Gastroesophageal sphincter (tissue), 4 donors: ENCODE data around the gene POU1F1. TPM values are rescaled to one million over a fixed set of nuclear protein-coding genes. Genes with fewer than 3 reads are reported as not detected.
A peak's percentile ranks its signal among the peaks of the same experiment; 100 is the strongest.

Experiments
- ATAC-seq: fragments of 150-250 bp; one replicate; pipeline ENCODE4 v1.9.1; 2016; ENCODE audit warnings: mild to moderate bottlenecking, moderate library complexity
- H3K27ac ChIP-seq, 4 donors: fragments of 200-600 bp; sonication (generic) in 3 of 4; 1 replicate in 3 of 4; 2 replicates in 1 of 4; pipeline ENCODE4 v1.5.1; 2016 to 2019
- H3K27me3 ChIP-seq: fragments of 200-600 bp; sonication (generic); one replicate; pipeline ENCODE4 v1.5.1; 2019
- H3K36me3 ChIP-seq, 2 donors: fragments of 200-600 bp; sonication (generic); one replicate each; pipeline ENCODE4 v1.5.1; 2019; ENCODE audit warnings: control low read depth in 1 of 2
- H3K4me1 ChIP-seq, 3 donors: fragments of 200-600 bp; sonication (generic); 1 replicate in 2 of 3; 2 replicates in 1 of 3; pipeline ENCODE4 v1.5.1; 2016 to 2019; ENCODE audit warnings: control low read depth in 2 of 3
- H3K4me3 ChIP-seq, 2 donors: fragments of 200-600 bp; sonication (generic); one replicate each; pipeline ENCODE4 v1.5.1; 2019; ENCODE audit warnings: mild to moderate bottlenecking in 1 of 2, moderate library complexity in 1 of 2
- H3K9me3 ChIP-seq, 3 donors: fragments of 200-600 bp; sonication (generic); one replicate each; pipeline ENCODE4 v1.5.1; 2017 to 2019; ENCODE audit warnings: control low read depth in 2 of 3
- EP300 ChIP-seq: sonication (generic); formaldehyde crosslinking; IDR thresholded peaks from one replicate; pipeline ENCODE4 v1.6.1; 2017; ENCODE audit warnings: antibody characterized with exemption, mild to moderate bottlenecking
- POLR2A ChIP-seq, 2 donors: fragments of 450-650 bp; IDR thresholded peaks; one replicate each; pipeline ENCODE4 v1.6.1; 2017; ENCODE audit warnings: antibody characterized with exemption in 2 of 2, mild to moderate bottlenecking in 2 of 2, moderate library complexity in 1 of 2
- POLR2AphosphoS5 ChIP-seq: sonication (generic); formaldehyde crosslinking; IDR thresholded peaks from one replicate; pipeline ENCODE4 v1.6.1; 2017; ENCODE audit warnings: antibody characterized with exemption
- WGBS, 2 donors: methylation state at CpG; one replicate each; pipeline ENCODE4 v1.1.5; 2018; ENCODE audit warnings: low coverage in 1 of 2; 5-methylcytosine and 5-hydroxymethylcytosine counted together
- total RNA-seq, 4 donors: library from RNA; depleted of rRNA; stranded (reverse); fragments of >200 nt; gene quantifications; one replicate each; pipeline ENCODE4 v1.1.0, GENCODE V29; 2016
- TF ChIP-seq, protein P1 (sequence below), 4 experiments: fragments of 200-600 bp in 2 of 4; fragments of 450-650 bp in 2 of 4; sonication (generic) in 1 of 4; IDR thresholded peaks; one replicate each; pipeline ENCODE4 v1.5.1; 2017 to 2019; ENCODE audit warnings: antibody characterized with exemption in 4 of 4, mild to moderate bottlenecking in 2 of 4, moderate library complexity in 2 of 4

POU1F1 gene
- total RNA-seq, 4 donors from 2014 or later, result not detected

DNA sequence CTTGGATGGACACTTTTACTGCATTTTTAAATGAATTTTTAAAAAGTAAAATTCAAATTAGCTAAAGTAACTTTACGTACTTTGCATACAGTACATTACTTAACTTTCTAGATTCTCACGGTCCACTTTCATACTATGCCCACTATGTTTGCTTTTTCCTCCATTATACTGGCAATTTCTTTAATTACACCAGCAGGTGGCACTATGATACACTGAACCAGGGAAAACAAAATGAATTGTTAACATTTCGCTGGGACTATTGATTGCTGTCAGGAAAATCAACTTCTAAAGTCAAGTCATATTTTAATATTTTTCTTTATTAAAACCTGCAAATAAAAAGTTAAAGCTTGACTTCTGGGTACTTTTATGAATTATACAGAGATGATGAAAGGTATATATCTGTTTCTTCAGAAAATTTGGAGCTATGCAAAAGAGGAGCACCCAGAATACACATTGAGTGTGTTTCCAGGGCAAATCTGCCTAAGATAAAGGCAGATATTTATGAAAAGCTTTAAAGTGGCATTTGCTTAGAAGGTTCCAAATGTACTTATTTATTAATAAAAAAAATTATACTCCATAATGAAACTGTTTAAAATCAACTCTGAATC, 21.8 kb upstream of the POU1F1 start:
- H3K9me3 ChIP-seq, result no peaks in the 10 kb centered on the region
- ATAC-seq, result no peak
- H3K27ac ChIP-seq, result no peak overlapping the region
- no peaks in the 10 kb centered on the region for H3K4me1 ChIP-seq
- TF ChIP-seq EP300 (no peak), POLR2AphosphoS5 (no peak)
- TF ChIP-seq, protein P1, sequence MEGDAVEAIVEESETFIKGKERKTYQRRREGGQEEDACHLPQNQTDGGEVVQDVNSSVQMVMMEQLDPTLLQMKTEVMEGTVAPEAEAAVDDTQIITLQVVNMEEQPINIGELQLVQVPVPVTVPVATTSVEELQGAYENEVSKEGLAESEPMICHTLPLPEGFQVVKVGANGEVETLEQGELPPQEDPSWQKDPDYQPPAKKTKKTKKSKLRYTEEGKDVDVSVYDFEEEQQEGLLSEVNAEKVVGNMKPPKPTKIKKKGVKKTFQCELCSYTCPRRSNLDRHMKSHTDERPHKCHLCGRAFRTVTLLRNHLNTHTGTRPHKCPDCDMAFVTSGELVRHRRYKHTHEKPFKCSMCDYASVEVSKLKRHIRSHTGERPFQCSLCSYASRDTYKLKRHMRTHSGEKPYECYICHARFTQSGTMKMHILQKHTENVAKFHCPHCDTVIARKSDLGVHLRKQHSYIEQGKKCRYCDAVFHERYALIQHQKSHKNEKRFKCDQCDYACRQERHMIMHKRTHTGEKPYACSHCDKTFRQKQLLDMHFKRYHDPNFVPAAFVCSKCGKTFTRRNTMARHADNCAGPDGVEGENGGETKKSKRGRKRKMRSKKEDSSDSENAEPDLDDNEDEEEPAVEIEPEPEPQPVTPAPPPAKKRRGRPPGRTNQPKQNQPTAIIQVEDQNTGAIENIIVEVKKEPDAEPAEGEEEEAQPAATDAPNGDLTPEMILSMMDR (IDR thresholded peaks at IDR 0.05), result peak; percentile 18 to 61 (median 43)
- 10 to 15% methylated on average over 3 of the region's 3 CpGs for WGBS, 2 donors
- no peaks in the 10 kb centered on the region for H3K36me3 ChIP-seq
- no peak overlapping the region for H3K4me3 ChIP-seq
- no peaks in the 10 kb centered on the region for H3K27me3 ChIP-seq

DNA sequence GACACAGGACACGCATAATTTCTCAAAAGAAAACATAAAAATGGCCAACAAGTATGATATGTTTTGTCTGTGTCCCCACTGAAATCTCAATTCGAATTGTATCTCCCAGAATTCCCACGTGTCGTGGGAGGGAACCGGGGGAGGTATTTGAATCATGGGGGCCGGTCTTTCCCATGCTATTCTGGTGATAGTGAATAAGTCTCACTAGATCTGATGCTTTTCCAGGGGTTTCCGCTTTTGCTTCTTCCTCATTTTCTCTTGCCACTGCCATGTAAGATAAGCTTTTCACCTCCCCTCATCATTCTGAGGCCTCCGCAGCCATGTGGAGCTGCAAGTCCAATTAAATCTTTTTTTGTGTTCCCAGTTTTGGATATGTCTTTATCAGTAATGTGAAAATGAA, 12.1 kb upstream of the POU1F1 start:
- H3K9me3 ChIP-seq, result no peaks in the 10 kb centered on the region
- no peaks in the 10 kb centered on the region for H3K36me3 ChIP-seq
- TF ChIP-seq EP300, result no peak
- no peak for ATAC-seq
- 94 to 100% methylated on average over 1 to 8 of the region's 8 CpGs for WGBS, 2 donors
- no peaks in the 10 kb centered on the region for H3K27me3 ChIP-seq
- H3K4me3 ChIP-seq, result no peak overlapping the region
- no peaks in the 10 kb centered on the region for H3K4me1 ChIP-seq
- no peak overlapping the region for H3K27ac ChIP-seq

DNA sequence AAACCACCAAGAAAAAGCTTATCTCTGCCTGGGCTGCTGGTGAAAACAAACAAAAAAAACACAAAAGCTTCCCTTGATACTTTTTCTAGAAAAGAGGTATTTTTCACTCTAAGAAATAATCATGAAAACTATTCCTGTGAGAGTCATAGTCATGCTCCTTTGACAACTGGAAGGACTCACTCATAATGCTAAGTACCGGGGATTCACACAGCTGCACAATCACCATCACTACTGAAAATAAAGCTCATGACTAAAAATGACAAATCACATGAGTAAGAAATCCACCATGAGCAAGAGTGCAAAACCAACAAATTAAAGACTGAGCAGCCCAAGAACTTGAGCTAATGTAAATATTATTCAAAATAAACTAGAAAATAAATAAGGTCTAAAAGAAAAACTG, 10.6 kb upstream of the POU1F1 start:
- no peak overlapping the region for H3K4me3 ChIP-seq
- WGBS, 2 donors, result 60% methylated on average over 1 of the region's 1 CpG; no CpG with 5 or more reads in 1 of the 2 donors
- H3K27me3 ChIP-seq, result no peaks in the 10 kb centered on the region
- no peak for TF ChIP-seq POLR2AphosphoS5
- no peak for TF ChIP-seq POLR2A (IDR thresholded peaks at IDR 0.05)
- TF ChIP-seq EP300, result no peak
- TF ChIP-seq, protein P1 (IDR thresholded peaks at IDR 0.05), result no peak
- H3K27ac ChIP-seq, result no peak overlapping the region
- no peaks in the 10 kb centered on the region for H3K9me3 ChIP-seq
- no peaks in the 10 kb centered on the region for H3K36me3 ChIP-seq
- no peak for ATAC-seq
- H3K4me1 ChIP-seq, result no peaks in the 10 kb centered on the region

DNA sequence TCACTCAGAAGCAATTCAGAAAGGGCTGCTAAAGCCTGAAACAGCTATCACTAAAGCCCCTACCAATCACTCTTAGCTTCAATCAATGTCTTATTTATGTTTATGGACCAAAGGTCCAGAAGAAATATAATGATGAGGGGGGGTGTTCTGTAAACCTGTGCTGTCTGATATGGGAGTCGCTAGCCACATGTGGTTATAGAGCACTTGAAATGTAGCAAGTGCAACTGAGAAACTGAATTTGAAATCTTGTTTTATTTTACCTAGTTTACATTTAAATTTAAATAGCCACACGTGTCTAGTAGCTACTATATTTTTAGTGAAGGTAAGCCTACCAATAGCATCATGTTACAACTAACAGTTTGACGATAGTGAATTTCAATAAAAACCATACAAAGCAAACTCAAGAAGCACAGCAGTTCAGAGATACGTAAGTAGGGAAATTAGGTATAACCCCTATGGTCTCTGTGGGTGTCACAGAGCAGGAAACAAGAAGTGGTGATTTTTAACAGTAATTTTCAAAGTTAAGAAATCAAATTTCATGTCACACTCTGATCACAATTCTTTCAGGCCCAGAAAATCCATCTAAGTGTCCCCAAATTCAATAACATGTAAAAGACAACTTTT, 3.6 kb downstream of the POU1F1 start:
- TF ChIP-seq POLR2A (IDR thresholded peaks at IDR 0.05) (no peak), EP300 (no peak), POLR2AphosphoS5 (no peak)
- TF ChIP-seq, protein P1 (IDR thresholded peaks at IDR 0.05), result no peak
- Histone ChIP-seq H3K36me3 (no peaks in the 10 kb centered on the region), H3K27me3 (no peaks in the 10 kb centered on the region), H3K4me3 (no peak overlapping the region), H3K9me3 (no peaks in the 10 kb centered on the region), H3K4me1 (no peaks in the 10 kb centered on the region), H3K27ac (no peak overlapping the region)
- WGBS, 2 donors, result 78 to 81% methylated on average over 4 of the region's 4 CpGs
- no peak for ATAC-seq

DNA sequence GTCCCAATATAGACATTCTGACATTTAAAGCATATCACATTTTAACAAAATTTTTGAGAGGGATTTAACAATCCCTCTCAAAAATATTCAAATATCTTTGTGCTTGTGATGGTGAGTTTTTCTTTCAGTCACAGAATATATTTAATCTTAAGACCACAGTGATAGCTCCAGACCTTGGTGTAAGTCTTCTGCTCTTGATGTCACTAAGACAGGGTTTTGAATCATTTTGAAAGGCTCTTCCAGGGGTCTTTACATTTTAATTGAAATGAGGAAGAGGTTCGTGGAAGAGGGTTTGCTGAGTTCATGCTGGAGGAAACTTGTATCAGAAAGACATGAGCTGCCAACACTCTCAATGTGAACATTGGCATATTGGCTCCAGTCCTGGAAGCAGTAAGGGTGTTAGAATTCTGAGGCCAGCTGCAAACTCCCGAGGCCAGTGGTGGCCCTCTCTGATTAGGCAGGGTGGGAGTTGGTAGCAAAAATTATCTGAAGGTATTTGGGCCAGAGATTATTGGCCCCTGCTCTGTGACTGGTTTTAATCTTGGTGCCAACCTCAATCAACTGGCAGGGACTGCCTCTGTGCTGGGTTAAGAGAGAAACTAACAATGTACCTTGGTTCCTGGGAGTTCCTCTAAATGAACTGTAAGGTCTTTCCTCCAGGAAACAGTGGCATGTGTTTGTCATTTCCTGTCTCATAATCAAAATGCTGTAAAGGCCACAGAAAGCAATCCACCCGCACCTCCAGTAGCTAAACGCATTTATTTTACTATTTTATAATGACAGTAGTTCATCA, 5.3 kb downstream of the POU1F1 start:
- TF ChIP-seq, protein P1 (IDR thresholded peaks at IDR 0.05), result no peak
- no peak for TF ChIP-seq POLR2AphosphoS5
- TF ChIP-seq EP300, result no peak
- no peak for TF ChIP-seq POLR2A (IDR thresholded peaks at IDR 0.05)

More for the DNA sequence above, 5.3 kb downstream of the POU1F1 start:
- no peaks in the 10 kb centered on the region for H3K27me3 ChIP-seq
- no peak overlapping the region for H3K27ac ChIP-seq
- 60 to 62% methylated on average over 3 to 4 of the region's 4 CpGs for WGBS, 2 donors
- no peak for ATAC-seq
- no peaks in the 10 kb centered on the region for H3K9me3 ChIP-seq
- no peaks in the 10 kb centered on the region for H3K36me3 ChIP-seq
- no peaks in the 10 kb centered on the region for H3K4me1 ChIP-seq
- H3K4me3 ChIP-seq, result no peak overlapping the region
